Measurements from ENCODE around the gene SIGLEC7.

The SIGLEC7 gene

DNA sequence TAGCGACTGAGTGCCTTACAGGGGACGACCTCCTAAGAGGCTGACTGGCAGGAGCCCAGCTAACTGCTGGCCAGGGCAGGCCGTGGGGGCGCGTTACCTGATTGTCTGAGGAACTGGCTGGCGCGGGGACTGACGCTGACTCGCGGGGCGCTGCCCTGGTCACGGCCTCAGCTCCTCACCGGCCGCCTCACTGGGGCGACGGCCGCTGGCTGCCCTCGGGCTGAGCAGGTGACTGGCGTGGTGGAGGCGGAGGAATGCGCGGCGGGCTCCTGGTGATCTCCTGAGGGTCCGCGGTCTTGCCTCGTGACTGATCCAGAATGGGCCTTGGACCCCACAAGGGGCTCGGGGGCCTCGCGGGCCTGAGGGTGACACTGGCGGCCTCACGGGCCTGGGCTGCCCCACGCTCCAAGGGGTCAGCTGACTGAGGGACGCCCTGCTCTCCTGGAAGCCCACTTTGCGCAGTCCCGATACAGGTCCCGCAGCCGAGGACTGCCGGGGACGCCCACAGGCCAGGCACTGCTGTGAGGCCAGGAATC is 39.3 kb downstream of the SIGLEC7 start:
- TF ChIP-seq, protein P1, sequence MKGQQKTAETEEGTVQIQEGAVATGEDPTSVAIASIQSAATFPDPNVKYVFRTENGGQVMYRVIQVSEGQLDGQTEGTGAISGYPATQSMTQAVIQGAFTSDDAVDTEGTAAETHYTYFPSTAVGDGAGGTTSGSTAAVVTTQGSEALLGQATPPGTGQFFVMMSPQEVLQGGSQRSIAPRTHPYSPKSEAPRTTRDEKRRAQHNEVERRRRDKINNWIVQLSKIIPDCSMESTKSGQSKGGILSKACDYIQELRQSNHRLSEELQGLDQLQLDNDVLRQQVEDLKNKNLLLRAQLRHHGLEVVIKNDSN (IDR thresholded peaks at IDR 0.05), result no peak
- no peak for TF ChIP-seq CREB1 (IDR thresholded peaks at IDR 0.05; ENCODE audit: low read depth)
- TF ChIP-seq YY1 (IDR thresholded peaks at IDR 0.05; ENCODE audit: low read depth), result no peak
- no peak for TF ChIP-seq TAF1 (IDR thresholded peaks at IDR 0.05; ENCODE audit: low read depth)
- TF ChIP-seq, protein P2, sequence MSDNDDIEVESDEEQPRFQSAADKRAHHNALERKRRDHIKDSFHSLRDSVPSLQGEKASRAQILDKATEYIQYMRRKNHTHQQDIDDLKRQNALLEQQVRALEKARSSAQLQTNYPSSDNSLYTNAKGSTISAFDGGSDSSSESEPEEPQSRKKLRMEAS (IDR thresholded peaks at IDR 0.05), result no peak
- no peak for TF ChIP-seq EP300 (IDR thresholded peaks at IDR 0.05; ENCODE audit: borderline replicate concordance)
- no peak for TF ChIP-seq ZBTB7A (IDR thresholded peaks at IDR 0.05; ENCODE audit: low read depth)
- no peak for TF ChIP-seq RAD21 (IDR thresholded peaks at IDR 0.05; ENCODE audit: low read depth)
- TF ChIP-seq FOXM1 (IDR thresholded peaks at IDR 0.05; ENCODE audit: borderline replicate concordance, low read depth), result no peak
- TF ChIP-seq, protein P3, sequence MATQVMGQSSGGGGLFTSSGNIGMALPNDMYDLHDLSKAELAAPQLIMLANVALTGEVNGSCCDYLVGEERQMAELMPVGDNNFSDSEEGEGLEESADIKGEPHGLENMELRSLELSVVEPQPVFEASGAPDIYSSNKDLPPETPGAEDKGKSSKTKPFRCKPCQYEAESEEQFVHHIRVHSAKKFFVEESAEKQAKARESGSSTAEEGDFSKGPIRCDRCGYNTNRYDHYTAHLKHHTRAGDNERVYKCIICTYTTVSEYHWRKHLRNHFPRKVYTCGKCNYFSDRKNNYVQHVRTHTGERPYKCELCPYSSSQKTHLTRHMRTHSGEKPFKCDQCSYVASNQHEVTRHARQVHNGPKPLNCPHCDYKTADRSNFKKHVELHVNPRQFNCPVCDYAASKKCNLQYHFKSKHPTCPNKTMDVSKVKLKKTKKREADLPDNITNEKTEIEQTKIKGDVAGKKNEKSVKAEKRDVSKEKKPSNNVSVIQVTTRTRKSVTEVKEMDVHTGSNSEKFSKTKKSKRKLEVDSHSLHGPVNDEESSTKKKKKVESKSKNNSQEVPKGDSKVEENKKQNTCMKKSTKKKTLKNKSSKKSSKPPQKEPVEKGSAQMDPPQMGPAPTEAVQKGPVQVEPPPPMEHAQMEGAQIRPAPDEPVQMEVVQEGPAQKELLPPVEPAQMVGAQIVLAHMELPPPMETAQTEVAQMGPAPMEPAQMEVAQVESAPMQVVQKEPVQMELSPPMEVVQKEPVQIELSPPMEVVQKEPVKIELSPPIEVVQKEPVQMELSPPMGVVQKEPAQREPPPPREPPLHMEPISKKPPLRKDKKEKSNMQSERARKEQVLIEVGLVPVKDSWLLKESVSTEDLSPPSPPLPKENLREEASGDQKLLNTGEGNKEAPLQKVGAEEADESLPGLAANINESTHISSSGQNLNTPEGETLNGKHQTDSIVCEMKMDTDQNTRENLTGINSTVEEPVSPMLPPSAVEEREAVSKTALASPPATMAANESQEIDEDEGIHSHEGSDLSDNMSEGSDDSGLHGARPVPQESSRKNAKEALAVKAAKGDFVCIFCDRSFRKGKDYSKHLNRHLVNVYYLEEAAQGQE (IDR thresholded peaks at IDR 0.05; ENCODE audit: low read depth), result no peak

DNA sequence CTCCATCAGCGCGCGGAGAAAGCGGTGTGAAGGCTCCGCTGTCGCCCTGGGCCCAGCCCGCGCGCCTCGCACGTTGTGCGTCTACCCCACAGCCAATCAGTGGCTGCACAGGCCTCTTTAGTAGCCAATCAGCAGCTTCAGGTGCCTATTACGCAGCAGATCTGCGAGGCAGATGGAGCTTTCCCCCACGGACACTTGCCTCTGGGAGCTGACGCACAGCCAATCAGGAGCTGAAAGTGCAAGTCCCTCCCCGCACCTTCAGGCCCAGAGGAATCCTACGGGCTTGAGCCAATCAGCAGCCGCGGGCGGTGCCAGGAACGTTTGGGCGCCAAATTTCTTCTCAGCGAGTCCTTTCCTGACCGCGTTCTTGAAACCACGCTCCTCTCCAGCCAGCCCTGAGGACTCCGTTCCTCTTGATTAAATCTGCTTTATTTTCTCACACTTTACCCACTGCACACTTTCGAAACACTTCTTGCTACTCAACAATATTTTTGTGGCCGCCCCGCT is 39.9 kb downstream of the SIGLEC7 start:
- no peak for TF ChIP-seq EP300 (IDR thresholded peaks at IDR 0.05; ENCODE audit: borderline replicate concordance)
- TF ChIP-seq, protein P2 (IDR thresholded peaks at IDR 0.05), result no peak
- TF ChIP-seq NFIC (IDR thresholded peaks at IDR 0.05), result no peak
- TF ChIP-seq, protein P1 (IDR thresholded peaks at IDR 0.05), result no peak
- TF ChIP-seq EGR1 (IDR thresholded peaks at IDR 0.05), result no peak
- TF ChIP-seq CEBPB (IDR thresholded peaks at IDR 0.05), result no peak
- TF ChIP-seq, protein P3 (IDR thresholded peaks at IDR 0.05; ENCODE audit: low read depth), result no peak
- no peak for TF ChIP-seq FOXM1 (IDR thresholded peaks at IDR 0.05; ENCODE audit: borderline replicate concordance, low read depth)

DNA sequence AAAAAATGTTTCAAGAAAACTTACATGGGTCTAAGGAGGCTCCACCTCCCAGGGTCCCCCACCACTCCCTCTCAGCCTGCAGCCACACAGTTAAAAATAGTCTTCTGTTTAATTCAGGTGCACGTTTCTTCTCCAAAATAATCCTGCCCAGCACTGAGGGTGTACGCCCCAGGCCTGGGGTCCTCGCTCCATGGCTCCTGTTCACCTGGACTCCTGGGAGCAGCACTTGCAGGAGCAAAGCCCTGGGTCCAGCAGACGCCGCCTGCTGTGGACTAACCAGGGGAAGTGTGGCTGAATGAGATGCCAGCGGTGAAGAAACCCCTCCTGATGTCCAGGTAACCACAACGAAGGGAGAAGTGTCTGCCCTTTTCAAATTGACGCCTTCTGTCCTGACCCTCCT is 41.5 kb downstream of the SIGLEC7 start:
- TF ChIP-seq TAF1 (IDR thresholded peaks at IDR 0.05; ENCODE audit: low read depth) (no peak), TEAD4 (IDR thresholded peaks at IDR 0.05) (no peak), EGR1 (IDR thresholded peaks at IDR 0.05) (no peak), NFIC (IDR thresholded peaks at IDR 0.05) (no peak), CEBPB (IDR thresholded peaks at IDR 0.05) (no peak), ZBTB7A (IDR thresholded peaks at IDR 0.05; ENCODE audit: low read depth) (no peak), FOXM1 (IDR thresholded peaks at IDR 0.05; ENCODE audit: borderline replicate concordance, low read depth) (no peak), CREB1 (IDR thresholded peaks at IDR 0.05; ENCODE audit: low read depth) (no peak)
- TF ChIP-seq, protein P2 (IDR thresholded peaks at IDR 0.05), result no peak
- TF ChIP-seq, protein P3 (IDR thresholded peaks at IDR 0.05; ENCODE audit: low read depth), result no peak

DNA sequence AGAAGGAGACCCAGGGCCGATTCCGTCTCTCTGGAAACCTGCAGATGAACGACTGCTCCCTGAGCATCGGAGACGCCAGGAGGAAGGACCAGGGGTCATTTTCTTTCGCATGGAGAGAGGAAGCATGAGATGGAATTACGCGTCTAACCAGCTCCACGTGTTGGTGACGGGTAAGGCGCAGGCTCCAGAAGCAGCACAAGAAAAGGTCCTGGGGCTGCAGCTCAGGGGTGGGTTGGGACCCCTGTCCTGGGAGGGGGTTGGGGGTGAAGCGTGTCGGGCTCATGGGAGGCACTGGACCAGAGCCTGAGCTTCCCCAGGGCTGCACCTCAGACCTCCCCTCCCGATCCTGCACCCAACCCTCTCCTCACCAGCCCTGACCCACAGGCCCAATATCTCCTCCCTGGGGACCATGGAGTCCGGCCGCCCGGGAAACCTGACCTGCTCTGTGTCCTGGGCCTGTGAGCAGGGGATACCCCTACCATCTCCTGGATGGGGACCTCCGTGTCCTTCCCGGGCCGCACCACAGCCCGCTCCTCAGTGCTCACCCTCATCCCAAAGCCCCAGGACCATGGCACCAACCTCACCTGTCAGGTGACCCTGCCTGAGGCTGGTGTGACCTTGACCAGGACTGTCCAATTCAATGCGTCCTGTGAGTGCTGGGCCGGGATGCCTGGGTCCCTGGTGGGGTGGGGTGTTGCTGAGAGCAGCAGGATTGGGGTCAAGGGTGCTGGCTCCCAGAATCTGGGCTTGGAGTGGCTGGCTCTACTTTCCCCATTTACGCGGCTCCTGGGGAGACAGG is 43.2 kb downstream of the SIGLEC7 start:
- TF ChIP-seq TAF1 (IDR thresholded peaks at IDR 0.05; ENCODE audit: low read depth) (no peak), EGR1 (IDR thresholded peaks at IDR 0.05) (no peak), ZBTB7A (IDR thresholded peaks at IDR 0.05; ENCODE audit: low read depth) (no peak), TEAD4 (IDR thresholded peaks at IDR 0.05) (no peak), FOXM1 (IDR thresholded peaks at IDR 0.05; ENCODE audit: borderline replicate concordance, low read depth) (no peak), RAD21 (IDR thresholded peaks at IDR 0.05; ENCODE audit: low read depth) (no peak), EP300 (IDR thresholded peaks at IDR 0.05; ENCODE audit: borderline replicate concordance) (no peak), NFIC (IDR thresholded peaks at IDR 0.05) (no peak)
- TF ChIP-seq, protein P1 (IDR thresholded peaks at IDR 0.05), result no peak
- TF ChIP-seq, protein P2 (IDR thresholded peaks at IDR 0.05), result no peak
- TF ChIP-seq, protein P3 (IDR thresholded peaks at IDR 0.05; ENCODE audit: low read depth), result no peak

Data from Ishikawa (cell line).